Smooth muscle cell (in vitro differentiated cells): ENCODE data around the gene CLEC3A. TPM values are rescaled to one million over a fixed set of nuclear protein-coding genes. Genes with fewer than 3 reads are reported as not detected.
"Not testable (repeated sequence)": the region's sequence is repeated elsewhere in the genome, so short reads cannot be mapped to it uniquely, and the experiment has no call there.

Experiments used
- DNase-seq: peaks from one replicate; lab custom pipeline; 2025; ENCODE audit not compliant: unreplicated experiment; lab: John Stamatoyannopoulos, UW
- H2AFZ ChIP-seq: fragments of 200-600 bp; sonication (generic); 2 replicates; pipeline ENCODE4 v1.6.0; 2016; ENCODE audit warnings: antibody characterized with exemption, low read depth, mild to moderate bottlenecking
- H3F3A ChIP-seq: fragments of 200-600 bp; sonication (generic); 2 replicates; pipeline ENCODE4 v1.6.0; 2017; ENCODE audit warnings: antibody characterized with exemption, low read depth
- H3K27ac ChIP-seq: fragments of 200-600 bp; sonication (generic); 2 replicates; pipeline ENCODE4 v1.5.1; 2016; ENCODE audit warnings: low read depth, mild to moderate bottlenecking
- H3K27me3 ChIP-seq: fragments of 200-600 bp; sonication (generic); 2 replicates; pipeline ENCODE4 v1.6.1; 2016; ENCODE audit warnings: low read depth, mild to moderate bottlenecking
- H3K36me3 ChIP-seq: fragments of 200-600 bp; sonication (generic); 2 replicates; pipeline ENCODE4 v1.5.1; 2016; ENCODE audit warnings: low read depth
- H3K4me1 ChIP-seq: fragments of 200-600 bp; sonication (generic); 2 replicates; pipeline ENCODE4 v1.5.1; 2016; ENCODE audit warnings: low read depth
- H3K4me2 ChIP-seq: fragments of 200-600 bp; sonication (generic); 2 replicates; pipeline ENCODE4 v1.6.0; 2016; ENCODE audit warnings: mild to moderate bottlenecking
- H3K4me3 ChIP-seq: fragments of 200-600 bp; sonication (generic); 2 replicates; pipeline ENCODE4 v1.5.1; 2016; ENCODE audit warnings: mild to moderate bottlenecking
- H3K79me2 ChIP-seq: fragments of 200-600 bp; sonication (generic); 2 replicates; pipeline ENCODE4 v1.6.0; 2016; ENCODE audit warnings: low read depth, mild to moderate bottlenecking
- H3K9ac ChIP-seq: fragments of 200-600 bp; sonication (generic); 2 replicates; pipeline ENCODE4 v1.6.0; 2016; ENCODE audit warnings: low read depth
- H3K9me3 ChIP-seq: fragments of 200-600 bp; sonication (generic); replicated peaks from 2 replicates; pipeline ENCODE4 v1.5.1; 2016; ENCODE audit warnings: low read depth
- H4K20me1 ChIP-seq: fragments of 200-600 bp; sonication (generic); 2 replicates; pipeline ENCODE4 v1.6.0; 2016; ENCODE audit warnings: low read depth
- WGBS: methylation state at CpG from one replicate; pipeline ENCODE4 v1.1.7; 2016; ENCODE audit warnings: low lambda C conversion rate; 5-methylcytosine and 5-hydroxymethylcytosine counted together
- polyA plus RNA-seq: library from polyadenylated mRNA; unstranded; fragments of >200 nt; fragmentation: Nextera tagmentation; extraction: Ambion mirVana; gene quantifications from 2 replicates; pipeline ENCODE4 v1.2.1, GENCODE V29; 2016
- total RNA-seq: library from RNA; depleted of rRNA; stranded (reverse); fragments of >200 nt; gene quantifications from 2 replicates; pipeline ENCODE4 v1.2.3, GENCODE V29; 2014
- TF ChIP-seq, protein P1 (sequence below): fragments of 200-600 bp; sonication (generic); IDR thresholded peaks from 2 replicates; pipeline ENCODE4 v1.5.1; 2017; ENCODE audit warnings: borderline replicate concordance, mild to moderate bottlenecking, antibody characterized with exemption; ENCODE audit not compliant: insufficient read depth, poor library complexity, severe bottlenecking

The CLEC3A gene
- total and polyA plus RNA-seq, 2 experiments from 2014 or later = 1.2 to 3.0 TPM

DNA sequence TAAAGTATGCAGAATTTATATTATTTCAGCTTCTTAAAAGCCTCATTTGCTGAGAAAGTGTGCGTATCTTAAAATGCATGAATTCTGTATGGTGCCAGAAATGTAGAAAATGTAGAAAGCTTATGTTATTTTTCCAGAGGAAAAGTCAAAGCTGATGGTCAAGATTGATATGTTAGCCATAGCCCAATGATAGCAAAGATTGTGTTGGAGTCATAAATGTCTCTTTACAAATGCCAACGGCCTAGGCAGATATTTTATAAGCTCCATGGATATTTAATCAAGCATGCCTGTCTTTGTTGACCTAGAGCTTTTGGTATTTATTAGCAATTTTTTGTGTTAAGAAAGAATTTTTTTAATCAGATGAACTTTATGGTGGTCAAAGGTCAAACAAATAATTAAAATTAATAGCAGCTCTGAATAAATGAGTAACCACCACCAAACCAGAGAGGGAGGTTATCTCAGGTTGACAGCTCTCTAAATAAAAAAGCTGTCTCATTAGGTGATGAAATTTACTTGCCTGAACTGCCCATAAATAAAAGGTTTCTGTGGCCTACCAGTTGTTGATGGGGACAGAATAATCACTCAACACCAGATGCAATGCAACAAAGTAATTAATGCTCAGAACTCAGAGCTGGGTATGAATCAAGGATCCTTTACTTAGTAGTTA lies 28.5 kb downstream of the CLEC3A start:
- Histone ChIP-seq H3K27me3 (peaks cover 55% of the 10 kb centered on the region), H3K9me3 (no peaks in the 10 kb centered on the region), H4K20me1 (no peaks in the 10 kb centered on the region), H3K9ac (no peak overlapping the region), H3K79me2 (no peaks in the 10 kb centered on the region), H3K4me3 (no peak overlapping the region), H3K4me2 (no peak overlapping the region), H3K27ac (no peak overlapping the region), H3K4me1 (no peaks in the 10 kb centered on the region), H2AFZ (no peak overlapping the region), H3F3A (no peaks in the 10 kb centered on the region), H3K36me3 (no peaks in the 10 kb centered on the region)
- TF ChIP-seq, protein P1, sequence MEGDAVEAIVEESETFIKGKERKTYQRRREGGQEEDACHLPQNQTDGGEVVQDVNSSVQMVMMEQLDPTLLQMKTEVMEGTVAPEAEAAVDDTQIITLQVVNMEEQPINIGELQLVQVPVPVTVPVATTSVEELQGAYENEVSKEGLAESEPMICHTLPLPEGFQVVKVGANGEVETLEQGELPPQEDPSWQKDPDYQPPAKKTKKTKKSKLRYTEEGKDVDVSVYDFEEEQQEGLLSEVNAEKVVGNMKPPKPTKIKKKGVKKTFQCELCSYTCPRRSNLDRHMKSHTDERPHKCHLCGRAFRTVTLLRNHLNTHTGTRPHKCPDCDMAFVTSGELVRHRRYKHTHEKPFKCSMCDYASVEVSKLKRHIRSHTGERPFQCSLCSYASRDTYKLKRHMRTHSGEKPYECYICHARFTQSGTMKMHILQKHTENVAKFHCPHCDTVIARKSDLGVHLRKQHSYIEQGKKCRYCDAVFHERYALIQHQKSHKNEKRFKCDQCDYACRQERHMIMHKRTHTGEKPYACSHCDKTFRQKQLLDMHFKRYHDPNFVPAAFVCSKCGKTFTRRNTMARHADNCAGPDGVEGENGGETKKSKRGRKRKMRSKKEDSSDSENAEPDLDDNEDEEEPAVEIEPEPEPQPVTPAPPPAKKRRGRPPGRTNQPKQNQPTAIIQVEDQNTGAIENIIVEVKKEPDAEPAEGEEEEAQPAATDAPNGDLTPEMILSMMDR = no peak
- DNase-seq = no peak
- 90% methylated on average over 2 of the region's 2 CpGs for WGBS

DNA sequence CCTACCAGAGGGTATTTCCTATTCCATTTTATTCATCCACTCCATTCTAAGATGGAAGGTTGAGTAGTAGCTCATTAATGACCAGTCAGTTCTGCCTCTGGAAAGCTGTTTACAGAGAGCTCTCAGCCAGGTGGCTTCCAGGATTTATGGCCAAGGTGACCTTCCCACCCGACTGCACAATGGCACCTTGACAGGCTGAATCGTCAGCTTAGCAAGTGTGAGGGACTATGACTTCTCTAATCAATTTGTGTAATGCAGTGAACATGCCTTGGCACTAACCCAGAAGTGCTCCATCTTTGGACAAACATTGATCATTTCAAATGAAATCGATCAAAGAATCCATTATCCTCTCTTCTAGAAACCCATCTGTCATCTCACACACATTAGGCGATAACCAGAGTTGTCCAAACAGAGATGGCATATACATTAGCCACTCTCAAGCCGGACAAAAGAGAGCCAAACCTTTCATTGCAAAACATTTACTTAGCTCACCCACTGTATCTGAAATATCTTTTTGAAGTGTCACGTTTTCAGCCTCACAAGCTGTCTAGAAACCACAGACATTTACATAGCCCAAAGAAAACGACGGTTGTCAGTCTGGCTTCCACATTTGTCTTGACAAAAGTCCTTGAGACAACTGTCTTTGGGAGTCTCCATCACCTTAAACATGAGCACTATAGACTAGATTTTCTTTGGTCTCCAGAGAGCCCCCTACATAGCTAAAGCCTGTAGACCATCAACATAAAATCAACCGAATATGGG lies 35.6 kb downstream of the CLEC3A start:
- no peak for DNase-seq
- H4K20me1 ChIP-seq = no peaks in the 10 kb centered on the region
- H3K4me1 ChIP-seq = no peaks in the 10 kb centered on the region
- H3K9me3 ChIP-seq = no peaks in the 10 kb centered on the region
- H2AFZ ChIP-seq = no peak overlapping the region
- H3F3A ChIP-seq = no peaks in the 10 kb centered on the region
- no peak overlapping the region for H3K4me3 ChIP-seq
- no peaks in the 10 kb centered on the region for H3K36me3 ChIP-seq
- H3K9ac ChIP-seq = no peak overlapping the region
- no peak overlapping the region for H3K4me2 ChIP-seq
- TF ChIP-seq, protein P1 = no peak
- 77% methylated on average over 9 of the region's 9 CpGs for WGBS
- peaks cover 34% of the 10 kb centered on the region for H3K27me3 ChIP-seq
- H3K27ac ChIP-seq = no peak overlapping the region
- H3K79me2 ChIP-seq = no peaks in the 10 kb centered on the region

DNA sequence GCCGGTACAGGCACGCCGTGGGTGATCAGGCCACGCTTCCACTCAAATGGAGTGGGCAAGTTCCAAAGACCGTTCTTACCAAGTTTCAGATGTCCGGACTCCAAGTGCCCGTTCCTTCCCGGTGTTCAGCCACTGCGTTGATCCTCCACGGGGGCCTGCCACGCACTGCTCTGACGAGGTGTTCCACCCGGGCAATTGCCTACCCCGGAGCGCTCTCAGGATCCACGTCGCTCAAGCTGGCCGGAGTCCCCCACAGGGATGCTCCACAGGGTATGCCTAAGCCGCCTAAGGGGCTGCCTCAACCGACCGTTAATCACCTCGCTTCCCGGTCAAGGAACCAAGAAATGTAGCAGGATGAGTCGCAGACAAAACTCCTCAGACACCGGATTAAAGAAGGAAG lies 37.5 kb downstream of the CLEC3A start:
- H3K9ac ChIP-seq, H3K36me3 ChIP-seq, H3K4me1 ChIP-seq, H2AFZ ChIP-seq, H3K9me3 ChIP-seq, H4K20me1 ChIP-seq, H3K79me2 ChIP-seq, H3K4me3 ChIP-seq, DNase-seq, H3F3A ChIP-seq, H3K27ac ChIP-seq: not testable (repeated sequence)
- WGBS = 75% methylated on average over 25 of the region's 25 CpGs
- Histone ChIP-seq H3K27me3 (peaks cover 22% of the 10 kb centered on the region), H3K4me2 (peak overlapping the region; percentile 29)

DNA sequence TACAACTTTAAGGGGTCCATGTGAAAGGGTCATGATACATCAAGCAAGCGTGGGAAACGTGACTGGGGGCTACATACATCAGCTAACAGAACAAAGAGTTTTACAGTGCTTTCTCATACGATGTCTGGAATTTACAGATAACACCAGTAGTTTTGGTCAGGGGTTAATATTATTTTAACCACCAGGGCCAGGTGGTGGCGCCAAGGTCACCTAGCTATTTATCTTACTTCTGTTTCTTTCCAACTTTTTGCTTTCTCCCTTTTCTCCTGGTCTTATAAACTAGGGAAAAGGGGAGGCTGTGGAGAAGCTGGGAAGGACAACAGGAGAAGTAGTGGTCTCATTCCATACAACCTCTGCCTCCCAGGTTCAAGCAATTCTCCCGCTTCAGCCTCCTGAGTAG lies 37.9 kb downstream of the CLEC3A start:
- TF ChIP-seq, protein P1 = no peak
- peak overlapping the region; percentile 29 for H3K4me2 ChIP-seq
- peaks cover 18% of the 10 kb centered on the region for H3K27me3 ChIP-seq
- H3K79me2 ChIP-seq = no peaks in the 10 kb centered on the region
- WGBS = 23% methylated on average over 5 of the region's 5 CpGs
- no peak overlapping the region for H2AFZ ChIP-seq
- H3K36me3 ChIP-seq = no peaks in the 10 kb centered on the region
- no peaks in the 10 kb centered on the region for H4K20me1 ChIP-seq
- no peak overlapping the region for H3K4me3 ChIP-seq
- H3F3A ChIP-seq = no peaks in the 10 kb centered on the region
- no peak for DNase-seq
- H3K9me3 ChIP-seq = no peaks in the 10 kb centered on the region
- H3K4me1 ChIP-seq = no peaks in the 10 kb centered on the region
- H3K9ac ChIP-seq = no peak overlapping the region
- no peak overlapping the region for H3K27ac ChIP-seq
